HG03097 (cell line): Measurements from ENCODE around the gene TRANK1.

Experiments used
- ATAC-seq: cut with Tn5 transposase; IDR thresholded peaks from one replicate; pipeline ENCODE4 v1.9.1; 2021; ENCODE audit not compliant: unreplicated experiment, low FRiP score

The TRANK1 gene

GRCh38 chr3:36862076-36862755 is 82.6 kb downstream of the TRANK1 start:
- no peak for ATAC-seq

GRCh38 chr3:36859494-36859893 is 85.4 kb downstream of the TRANK1 start:
- ATAC-seq = no peak

- no peak for ATAC-seq
Measured at GRCh38 chr3:36852071-36852470, 92.8 kb downstream of the TRANK1 start.

- ATAC-seq = no peak
Measured at GRCh38 chr3:36850743-36851142, 94.1 kb downstream of the TRANK1 start.

- ATAC-seq = no peak
Measured at GRCh38 chr3:36846406-36846805, 98.4 kb downstream of the TRANK1 start.

- ATAC-seq = peak; percentile 86
Measured at GRCh38 chr3:36843065-36844051, 101.5 kb downstream of the TRANK1 start.

GRCh38 chr3:36842275-36842674 is 102.6 kb downstream of the TRANK1 start:
- ATAC-seq = no peak

- no peak for ATAC-seq
Measured at GRCh38 chr3:36840453-36840921, 104.4 kb downstream of the TRANK1 start.

GRCh38 chr3:36837089-36837488 is 107.8 kb downstream of the TRANK1 start:
- ATAC-seq = no peak

GRCh38 chr3:36833160-36833814 is 111.6 kb downstream of the TRANK1 start:
- no peak for ATAC-seq

GRCh38 chr3:36832406-36832805 is 112.4 kb downstream of the TRANK1 start:
- no peak for ATAC-seq

GRCh38 chr3:36827133-36827532 is 117.7 kb downstream of the TRANK1 start:
- ATAC-seq = no peak

- ATAC-seq = no peak
Measured at GRCh38 chr3:36826240-36826639, 118.6 kb downstream of the TRANK1 start.

- no peak for ATAC-seq
Measured at GRCh38 chr3:36824443-36824842, 120.4 kb downstream of the TRANK1 start.

GRCh38 chr3:36823806-36824205 is 121.0 kb downstream of the TRANK1 start:
- no peak for ATAC-seq

- ATAC-seq = no peak
Measured at GRCh38 chr3:36820083-36820482, 124.8 kb downstream of the TRANK1 start.

GRCh38 chr3:36817806-36818533 is 126.9 kb downstream of the TRANK1 start:
- no peak for ATAC-seq

GRCh38 chr3:36815375-36815774 is 129.5 kb downstream of the TRANK1 start:
- ATAC-seq = no peak

GRCh38 chr3:36814776-36815175 is 130.1 kb downstream of the TRANK1 start:
- no peak for ATAC-seq

GRCh38 chr3:36814066-36814717 is 130.7 kb downstream of the TRANK1 start:
- no peak for ATAC-seq
